HG02610 (cell line): Measurements from ENCODE around the gene MAP3K19.
"Not testable (repeated sequence)": the region's sequence is repeated elsewhere in the genome, so short reads cannot be mapped to it uniquely, and the experiment has no call there.

Experiments used
- ATAC-seq: cut with Tn5 transposase; IDR thresholded peaks from one replicate; pipeline ENCODE4 v1.9.1; 2021; ENCODE audit warnings: mild to moderate bottlenecking, moderate library complexity; ENCODE audit not compliant: unreplicated experiment

The MAP3K19 gene

DNA sequence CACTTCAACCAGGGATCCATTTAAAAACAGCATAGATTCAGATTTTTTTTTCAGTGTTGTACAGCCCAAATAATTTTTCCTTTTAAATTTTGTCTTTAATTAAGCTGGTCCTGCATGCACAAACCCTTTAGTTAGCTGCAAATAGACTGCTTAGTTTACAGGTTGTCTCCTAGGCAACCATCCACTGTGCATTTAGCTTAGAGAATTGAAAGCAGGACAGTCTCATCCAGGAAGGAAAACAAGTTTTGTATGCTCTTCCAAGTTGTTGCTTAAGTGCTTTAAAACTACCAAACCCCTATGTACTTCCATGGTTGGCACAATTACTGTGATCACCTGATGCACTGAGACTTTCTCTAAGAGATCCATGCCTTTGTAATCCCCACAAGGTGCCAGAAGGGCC, at the start of gene MAP3K19:
Gene MAP3K19 (minus strand): TSS at position 148 of the 400 bp plus-strand sequence. CDS start 22,800 bp downstream, outside the sequence.
- ATAC-seq = no peak

- no peak for ATAC-seq
These were observed 49.6 kb upstream of the MAP3K19 start for GRCh38 chr2:135096665-135097446.

DNA sequence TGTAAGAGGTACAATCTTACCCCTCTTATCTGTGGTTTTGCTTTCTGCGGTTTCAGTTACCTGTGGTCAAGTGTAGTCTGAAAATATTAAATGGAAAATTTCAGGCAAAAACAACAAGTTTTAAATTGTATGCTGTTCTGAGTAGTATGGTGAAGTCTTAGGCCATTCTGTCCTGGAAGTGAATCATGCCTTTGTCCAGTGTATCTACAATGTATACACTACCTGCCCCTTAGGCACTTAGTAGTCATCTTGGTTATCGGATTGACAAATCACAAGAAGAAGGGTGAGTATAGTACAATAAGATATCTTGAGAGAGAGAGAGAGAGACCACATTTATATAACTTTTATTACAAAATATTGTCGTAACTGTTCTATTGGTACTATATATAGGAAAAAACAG, 48.3 kb upstream of the MAP3K19 start:
- no peak for ATAC-seq

GRCh38 chr2:135094508-135094907, 47.3 kb upstream of the MAP3K19 start:
- no peak for ATAC-seq

- no peak for ATAC-seq
These were observed 46.6 kb upstream of the MAP3K19 start for GRCh38 chr2:135093670-135094330.

- ATAC-seq = no peak
These were observed 45.9 kb upstream of the MAP3K19 start for GRCh38 chr2:135093193-135093592.

GRCh38 chr2:135091681-135092080, 44.4 kb upstream of the MAP3K19 start:
- ATAC-seq = no peak

DNA sequence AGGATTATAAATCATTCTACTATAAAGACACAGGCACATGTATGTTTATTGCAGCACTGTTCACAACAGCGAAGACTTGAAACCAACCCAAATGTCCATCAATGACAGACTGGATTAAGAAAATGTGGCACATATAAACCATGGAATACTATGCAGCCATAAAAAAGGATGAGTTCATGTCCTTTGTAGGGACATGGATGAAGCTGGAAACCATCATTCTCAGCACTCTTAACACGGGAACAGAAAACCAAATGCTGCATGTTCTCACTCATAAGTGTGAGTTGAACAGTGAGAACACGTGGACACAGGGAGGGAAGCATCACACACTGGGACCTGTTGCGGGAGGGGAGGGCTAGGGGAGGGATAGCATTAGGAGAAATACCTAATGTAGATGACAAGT, 42.4 kb upstream of the MAP3K19 start:
- not testable (repeated sequence) for ATAC-seq

GRCh38 chr2:135086222-135086621, 39.0 kb upstream of the MAP3K19 start:
- ATAC-seq = no peak

GRCh38 chr2:135078417-135078816, 31.2 kb upstream of the MAP3K19 start:
- no peak for ATAC-seq

DNA sequence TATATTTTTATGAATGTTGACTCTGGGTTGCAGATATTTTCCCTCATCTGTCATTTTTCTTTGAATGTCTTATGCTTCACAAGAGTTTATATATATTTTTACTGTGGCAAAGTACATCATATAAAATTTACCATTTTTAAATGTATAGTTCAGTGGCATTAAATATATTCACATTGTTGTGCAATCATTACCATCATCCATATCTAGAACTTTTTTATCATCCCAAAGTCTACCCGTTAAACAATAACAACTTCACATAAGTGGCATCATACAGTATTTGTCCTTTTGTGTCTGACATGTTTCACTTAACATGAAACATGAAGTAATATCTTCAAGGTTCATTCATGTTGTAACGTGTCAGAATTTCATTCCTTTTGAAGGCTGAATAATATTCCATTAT, 29.3 kb upstream of the MAP3K19 start:
- no peak for ATAC-seq

DNA sequence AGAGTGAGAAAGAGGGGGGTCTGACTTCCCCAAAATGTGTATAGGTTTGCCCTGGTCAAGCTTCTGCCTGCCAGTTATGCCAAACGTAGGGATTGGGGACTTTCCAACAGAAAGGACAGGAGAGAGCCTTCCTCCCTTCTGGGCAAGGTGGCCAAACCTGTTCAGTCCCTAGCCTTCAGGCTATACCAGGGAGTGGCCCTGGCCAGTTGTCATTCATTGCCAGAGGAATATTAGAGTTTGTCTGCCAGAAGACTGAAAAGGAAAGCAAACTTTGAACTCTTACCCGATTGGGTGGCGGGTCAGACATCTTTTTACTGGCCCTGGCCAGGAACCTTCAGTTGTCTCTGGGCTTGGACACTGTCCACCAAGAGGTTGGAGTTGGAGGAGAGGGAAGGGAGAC, 27.0 kb upstream of the MAP3K19 start:
- no peak for ATAC-seq

- ATAC-seq = no peak
These were observed 25.1 kb upstream of the MAP3K19 start for GRCh38 chr2:135072125-135072997.

- no peak for ATAC-seq
These were observed 19.5 kb upstream of the MAP3K19 start for GRCh38 chr2:135066710-135067109.

DNA sequence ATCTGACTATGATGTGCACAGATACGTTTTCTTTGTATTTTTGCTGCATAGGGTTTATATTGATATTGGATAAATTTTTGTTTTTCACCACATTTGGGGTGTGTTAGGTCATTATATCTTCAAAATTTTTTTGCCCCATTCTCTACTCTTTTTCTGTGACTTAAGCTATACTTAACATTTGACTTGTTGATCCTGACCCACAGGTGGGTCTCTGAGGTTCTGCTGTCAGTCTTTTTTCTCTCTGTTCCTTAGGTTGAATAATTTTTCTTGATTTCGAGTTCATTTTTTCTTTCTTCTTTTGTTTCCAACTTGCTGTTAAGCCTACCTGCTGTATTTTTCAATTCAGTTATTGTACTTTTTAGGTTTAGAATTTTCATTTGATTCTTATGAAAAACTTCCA, 16.9 kb upstream of the MAP3K19 start:
- no peak for ATAC-seq

DNA sequence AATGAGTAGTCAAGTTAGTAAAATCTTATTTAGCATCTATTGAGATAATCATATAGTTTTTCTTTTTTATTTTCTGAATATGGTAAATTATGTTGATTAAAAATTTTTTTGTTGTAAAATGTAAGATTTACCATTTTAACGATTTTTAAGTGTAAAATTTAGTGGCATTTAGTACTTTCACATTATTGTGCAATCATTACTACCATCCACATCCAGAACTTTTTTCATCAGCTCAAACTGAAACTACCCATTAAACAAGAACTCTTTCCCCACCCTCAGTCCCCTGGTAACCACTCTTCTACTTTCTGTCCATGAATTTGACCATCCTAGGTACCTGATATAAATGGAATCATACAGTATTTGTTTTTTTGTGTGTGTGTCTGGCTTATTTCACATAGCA, 16.0 kb upstream of the MAP3K19 start:
- no peak for ATAC-seq

- no peak for ATAC-seq
These were observed 12.3 kb upstream of the MAP3K19 start for GRCh38 chr2:135059577-135059976.

DNA sequence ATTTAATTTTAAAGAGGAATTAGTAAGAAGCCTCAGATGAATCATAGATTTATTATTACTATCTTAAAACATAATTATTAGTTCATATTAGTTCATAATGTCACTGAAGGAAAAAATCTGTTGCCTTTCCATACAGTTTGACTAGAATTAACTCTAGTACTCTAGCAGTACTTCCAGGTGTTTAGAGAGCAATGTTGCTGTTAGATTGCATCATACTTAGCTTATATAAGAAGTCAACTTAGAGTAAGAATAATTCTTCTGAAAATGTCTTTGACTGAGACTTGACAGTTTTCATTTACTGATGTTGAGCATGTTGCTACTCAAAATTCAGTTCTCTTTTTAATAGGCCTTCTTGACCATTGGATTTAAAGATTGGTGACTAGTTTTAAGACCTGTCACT, 9.5 kb upstream of the MAP3K19 start:
- no peak for ATAC-seq

DNA sequence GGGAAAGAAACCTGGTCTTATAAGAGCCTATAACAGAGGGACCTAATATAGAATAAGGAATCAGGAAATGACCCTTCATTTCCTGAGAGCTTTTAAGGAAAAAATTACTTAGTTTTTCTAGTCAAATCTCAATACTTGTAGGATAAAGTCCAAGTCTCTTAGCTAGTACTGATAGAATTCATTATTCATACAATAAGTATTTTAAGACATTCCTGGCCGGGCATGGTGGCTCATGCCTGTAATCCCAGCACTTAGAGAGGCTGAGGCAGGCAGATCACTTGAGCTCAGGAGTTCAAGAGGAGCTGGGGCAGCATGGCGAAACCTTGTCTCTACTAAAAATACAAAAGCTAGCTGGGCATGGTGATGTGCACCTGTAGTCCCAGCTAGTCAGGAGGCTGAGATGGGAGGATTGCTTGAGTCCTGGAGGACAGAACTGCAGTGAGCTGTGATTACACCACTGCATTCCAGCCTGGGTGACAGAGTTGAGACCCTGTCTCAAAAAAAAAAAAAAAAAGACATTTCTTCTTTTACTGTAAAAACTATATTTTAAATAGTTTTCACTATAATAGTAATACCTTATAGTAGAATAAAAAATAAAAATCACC, 8.0 kb upstream of the MAP3K19 start:
- no peak for ATAC-seq

DNA sequence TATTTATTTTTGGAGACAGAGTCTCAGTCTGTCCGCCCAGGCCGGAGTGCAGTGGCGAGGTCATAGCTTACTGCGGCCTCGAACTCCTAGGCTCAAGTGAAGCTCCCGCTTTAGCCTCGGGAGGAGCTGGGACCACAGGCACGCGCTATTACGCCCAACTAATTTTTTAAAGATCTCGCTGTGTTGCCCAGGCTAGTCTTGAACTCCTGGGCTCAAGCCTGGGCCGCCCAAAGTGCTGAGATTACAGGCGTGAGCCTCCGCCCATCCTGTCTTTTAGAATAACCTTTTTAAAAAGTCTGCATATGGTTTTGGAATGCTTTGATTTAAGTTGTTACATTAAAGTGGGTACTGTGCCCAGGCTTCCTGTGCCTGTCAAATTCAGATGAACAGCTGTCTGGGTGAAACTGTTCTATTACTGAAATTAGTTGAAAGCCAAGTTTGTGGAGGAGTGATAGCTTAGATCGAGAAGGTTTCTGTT, 5.8 kb upstream of the MAP3K19 start:
- ATAC-seq = no peak
